ENCODE measurements around the gene PTPRN2.

PTPRN2 gene

DNA sequence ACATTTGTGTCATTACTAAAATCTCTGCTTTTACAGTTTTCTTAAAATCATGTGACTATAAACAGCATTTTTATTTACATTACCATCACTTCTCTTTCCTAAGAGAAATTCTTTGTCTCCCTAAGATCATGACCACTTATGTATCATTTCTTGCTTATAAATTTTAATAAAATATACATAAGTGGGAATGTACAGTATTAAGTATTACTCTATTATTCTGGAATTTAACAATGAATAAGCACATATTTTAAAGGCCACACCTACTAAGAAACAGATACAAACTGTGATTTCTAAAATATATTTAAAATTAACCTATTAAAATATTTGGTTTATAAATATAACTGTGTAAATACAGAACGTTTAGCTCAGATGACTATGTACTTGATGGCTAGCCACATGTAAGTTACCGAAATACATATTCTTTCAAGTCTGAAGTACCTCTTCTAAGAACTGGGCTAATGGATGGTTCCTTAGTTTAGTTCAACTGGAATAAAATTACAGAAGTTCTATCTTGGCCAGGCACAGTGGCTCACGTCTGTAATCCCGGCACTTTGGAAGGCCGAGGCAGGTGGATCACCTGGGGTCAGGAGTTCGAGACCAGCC, 33.3 kb upstream of the PTPRN2 start:
- Histone ChIP-seq H4K5ac (ENCODE audit: low read length) (no peak overlapping the region), H2AK5ac (ENCODE audit: low read length) (no peak overlapping the region), H3K79me2 (ENCODE audit: control insufficient read depth, insufficient read depth, low read length) (no peaks in the 10 kb centered on the region), H4K8ac (ENCODE audit: low read depth, low read length) (no peak overlapping the region), H3K4me1 (ENCODE audit: control insufficient read depth, low read depth, low read length) (no peaks in the 10 kb centered on the region), H2BK15ac (replicated peaks; ENCODE audit: low read depth) (no peak overlapping the region), H3K27me3 (ENCODE audit: insufficient read depth, low read length, poor library complexity) (no peaks in the 10 kb centered on the region), H3K79me1 (ENCODE audit: low read length) (no peaks in the 10 kb centered on the region), H3K4me2 (ENCODE audit: low read length) (no peak overlapping the region), H3K18ac (ENCODE audit: low read length) (no peak overlapping the region), H2BK5ac (ENCODE audit: low read length) (no peak overlapping the region), H3K56ac (ENCODE audit: low read length) (no peak overlapping the region), H3K23ac (ENCODE audit: low read length) (no peak overlapping the region), H3K9ac (ENCODE audit: low read length) (no peak overlapping the region), H3K4me3 (ENCODE audit: low read length) (no peak overlapping the region), H2BK120ac (ENCODE audit: low read depth, low read length) (no peak overlapping the region), H3K36me3 (ENCODE audit: control insufficient read depth, insufficient read depth, low read length) (no peaks in the 10 kb centered on the region), H3K4ac (ENCODE audit: low read depth, low read length) (no peak overlapping the region), H3K27ac (ENCODE audit: low read depth, low read length) (no peak overlapping the region)
- no peak for DNase-seq
- no CpG with 5 or more reads among the region's 6 CpGs for WGBS (ENCODE audit: extremely low coverage, insufficient coverage, low lambda C conversion rate)

DNA sequence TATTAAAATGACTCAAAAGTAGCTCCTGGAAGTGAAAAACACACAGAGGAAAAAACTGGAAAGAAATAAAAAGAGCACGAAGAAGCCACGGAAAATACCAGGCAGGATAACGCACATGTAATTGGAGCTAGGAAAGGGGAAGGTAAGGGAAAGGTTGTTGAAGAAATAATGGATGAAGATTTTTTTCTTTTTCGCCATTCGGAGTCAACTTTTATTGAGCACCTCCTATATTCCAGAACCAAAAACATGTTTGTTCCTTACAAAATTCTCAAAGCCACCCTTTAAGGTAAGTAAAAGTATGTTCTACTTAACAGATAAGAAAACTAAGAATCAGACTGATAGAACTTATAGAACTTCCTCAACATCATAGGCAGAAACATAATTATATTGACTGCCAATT, 32.8 kb upstream of the PTPRN2 start:
- Histone ChIP-seq H3K9ac (ENCODE audit: low read length) (no peak overlapping the region), H3K4ac (ENCODE audit: low read depth, low read length) (no peak overlapping the region), H4K8ac (ENCODE audit: low read depth, low read length) (no peak overlapping the region), H2BK15ac (replicated peaks; ENCODE audit: low read depth) (no peak overlapping the region), H3K27ac (ENCODE audit: low read depth, low read length) (no peak overlapping the region), H3K79me2 (ENCODE audit: control insufficient read depth, insufficient read depth, low read length) (no peaks in the 10 kb centered on the region), H3K4me3 (ENCODE audit: low read length) (no peak overlapping the region), H2BK120ac (ENCODE audit: low read depth, low read length) (no peak overlapping the region), H3K79me1 (ENCODE audit: low read length) (no peaks in the 10 kb centered on the region), H4K5ac (ENCODE audit: low read length) (no peak overlapping the region), H3K4me1 (ENCODE audit: control insufficient read depth, low read depth, low read length) (no peaks in the 10 kb centered on the region), H2AK5ac (ENCODE audit: low read length) (no peak overlapping the region), H3K27me3 (ENCODE audit: insufficient read depth, low read length, poor library complexity) (no peaks in the 10 kb centered on the region), H3K56ac (ENCODE audit: low read length) (no peak overlapping the region), H3K23ac (ENCODE audit: low read length) (no peak overlapping the region), H3K36me3 (ENCODE audit: control insufficient read depth, insufficient read depth, low read length) (no peaks in the 10 kb centered on the region), H3K4me2 (ENCODE audit: low read length) (no peak overlapping the region), H3K18ac (ENCODE audit: low read length) (no peak overlapping the region), H2BK5ac (ENCODE audit: low read length) (no peak overlapping the region)
- WGBS (ENCODE audit: extremely low coverage, insufficient coverage, low lambda C conversion rate) = no CpG with 5 or more reads among the region's 5 CpGs
- DNase-seq = no peak

DNA sequence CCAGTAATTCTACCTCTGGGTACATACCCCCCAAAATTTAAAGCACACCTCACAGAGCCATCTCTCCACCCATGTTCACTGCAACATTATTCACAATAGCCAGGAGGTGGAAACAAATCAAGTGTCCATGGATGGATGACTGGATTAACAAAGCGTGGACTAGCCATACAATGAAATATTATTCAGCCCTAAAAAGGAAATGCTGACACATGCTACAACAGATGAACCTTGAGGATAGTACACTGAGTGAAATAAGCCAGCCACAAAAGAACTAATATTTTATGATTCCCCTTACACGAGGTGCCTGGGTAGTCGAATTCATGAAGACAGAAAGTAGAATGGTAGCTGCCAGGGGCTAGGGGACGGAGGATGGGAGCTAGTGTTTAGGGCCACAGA, 31.1 kb upstream of the PTPRN2 start:
- H4K8ac ChIP-seq (ENCODE audit: low read depth, low read length) = no peak overlapping the region
- no peak overlapping the region for H3K27ac ChIP-seq (ENCODE audit: low read depth, low read length)
- no peak overlapping the region for H3K18ac ChIP-seq (ENCODE audit: low read length)
- H3K79me1 ChIP-seq (ENCODE audit: low read length) = no peaks in the 10 kb centered on the region
- no peak overlapping the region for H2BK120ac ChIP-seq (ENCODE audit: low read depth, low read length)
- no peak overlapping the region for H3K4me2 ChIP-seq (ENCODE audit: low read length)
- H2BK5ac ChIP-seq (ENCODE audit: low read length) = no peak overlapping the region
- DNase-seq = no peak
- no peak overlapping the region for H2BK15ac ChIP-seq (replicated peaks; ENCODE audit: low read depth)
- H3K27me3 ChIP-seq (ENCODE audit: insufficient read depth, low read length, poor library complexity) = no peaks in the 10 kb centered on the region
- no peaks in the 10 kb centered on the region for H3K4me1 ChIP-seq (ENCODE audit: control insufficient read depth, low read depth, low read length)
- H3K4me3 ChIP-seq (ENCODE audit: low read length) = no peak overlapping the region
- no peak overlapping the region for H3K23ac ChIP-seq (ENCODE audit: low read length)
- H4K5ac ChIP-seq (ENCODE audit: low read length) = no peak overlapping the region
- H2AK5ac ChIP-seq (ENCODE audit: low read length) = no peak overlapping the region
- H3K9ac ChIP-seq (ENCODE audit: low read length) = no peak overlapping the region
- H3K79me2 ChIP-seq (ENCODE audit: control insufficient read depth, insufficient read depth, low read length) = no peaks in the 10 kb centered on the region
- H3K36me3 ChIP-seq (ENCODE audit: control insufficient read depth, insufficient read depth, low read length) = no peaks in the 10 kb centered on the region
- H3K4ac ChIP-seq (ENCODE audit: low read depth, low read length) = no peak overlapping the region
- H3K56ac ChIP-seq (ENCODE audit: low read length) = no peak overlapping the region
- WGBS (ENCODE audit: extremely low coverage, insufficient coverage, low lambda C conversion rate) = no CpG with 5 or more reads among the region's 4 CpGs

DNA sequence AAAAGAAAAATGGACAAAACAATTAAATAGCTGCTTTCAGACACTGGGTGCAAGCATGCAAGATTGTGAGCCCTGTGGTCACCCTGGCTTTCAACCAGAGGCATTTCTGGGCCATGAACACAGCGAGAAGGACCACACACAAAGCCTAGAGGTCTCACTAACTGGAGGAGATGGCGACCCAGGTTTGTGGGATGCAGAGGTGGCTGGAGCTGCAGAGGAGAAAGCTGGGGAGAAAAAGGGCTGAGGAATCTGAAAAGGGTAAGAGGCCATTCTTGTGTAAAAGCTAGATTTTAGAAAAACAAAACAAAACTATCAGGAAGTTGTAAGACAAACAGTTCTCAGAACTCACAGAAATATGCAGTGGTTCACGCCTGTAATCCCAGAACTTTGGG, 30.1 kb upstream of the PTPRN2 start:
- Histone ChIP-seq H3K27ac (ENCODE audit: low read depth, low read length) (no peak overlapping the region), H3K79me2 (ENCODE audit: control insufficient read depth, insufficient read depth, low read length) (no peaks in the 10 kb centered on the region), H3K27me3 (ENCODE audit: insufficient read depth, low read length, poor library complexity) (no peaks in the 10 kb centered on the region), H3K56ac (ENCODE audit: low read length) (no peak overlapping the region), H3K9ac (ENCODE audit: low read length) (no peak overlapping the region), H2BK120ac (ENCODE audit: low read depth, low read length) (no peak overlapping the region), H3K36me3 (ENCODE audit: control insufficient read depth, insufficient read depth, low read length) (no peaks in the 10 kb centered on the region), H3K79me1 (ENCODE audit: low read length) (no peaks in the 10 kb centered on the region), H3K4me2 (ENCODE audit: low read length) (no peak overlapping the region), H3K4ac (ENCODE audit: low read depth, low read length) (no peak overlapping the region), H3K18ac (ENCODE audit: low read length) (no peak overlapping the region), H2BK15ac (replicated peaks; ENCODE audit: low read depth) (no peak overlapping the region), H2AK5ac (ENCODE audit: low read length) (no peak overlapping the region), H3K4me3 (ENCODE audit: low read length) (no peak overlapping the region), H4K5ac (ENCODE audit: low read length) (no peak overlapping the region), H3K4me1 (ENCODE audit: control insufficient read depth, low read depth, low read length) (no peaks in the 10 kb centered on the region), H2BK5ac (ENCODE audit: low read length) (no peak overlapping the region), H3K23ac (ENCODE audit: low read length) (no peak overlapping the region), H4K8ac (ENCODE audit: low read depth, low read length) (no peak overlapping the region)
- WGBS (ENCODE audit: extremely low coverage, insufficient coverage, low lambda C conversion rate) = no CpG with 5 or more reads among the region's 3 CpGs
- no peak for DNase-seq

DNA sequence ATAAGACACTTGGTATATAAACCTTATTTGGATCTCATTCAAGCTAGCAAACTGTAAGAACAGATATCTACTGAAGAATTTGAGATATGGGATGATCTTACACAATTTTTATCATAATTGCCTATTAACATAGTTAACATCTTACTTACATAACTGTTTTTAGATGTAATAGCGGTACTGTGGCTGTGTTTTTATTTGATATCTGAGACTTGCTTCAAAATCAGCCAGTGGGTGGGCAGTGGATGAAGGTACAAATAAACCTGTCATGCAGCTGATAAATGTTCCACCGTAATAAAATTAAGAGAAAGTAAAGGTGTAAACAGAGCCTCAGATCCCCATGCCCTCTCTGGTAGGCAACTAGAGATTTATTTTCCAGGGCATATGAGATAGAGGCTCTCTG, 28.4 kb upstream of the PTPRN2 start:
- Histone ChIP-seq H2BK5ac (ENCODE audit: low read length) (no peak overlapping the region), H3K56ac (ENCODE audit: low read length) (no peak overlapping the region), H3K27ac (ENCODE audit: low read depth, low read length) (no peak overlapping the region), H3K79me2 (ENCODE audit: control insufficient read depth, insufficient read depth, low read length) (no peaks in the 10 kb centered on the region), H3K9ac (ENCODE audit: low read length) (no peak overlapping the region), H3K4me2 (ENCODE audit: low read length) (no peak overlapping the region), H4K8ac (ENCODE audit: low read depth, low read length) (no peak overlapping the region), H3K4me3 (ENCODE audit: low read length) (no peak overlapping the region), H2BK15ac (replicated peaks; ENCODE audit: low read depth) (no peak overlapping the region), H2AK5ac (ENCODE audit: low read length) (no peak overlapping the region), H3K4ac (ENCODE audit: low read depth, low read length) (no peak overlapping the region), H3K79me1 (ENCODE audit: low read length) (no peaks in the 10 kb centered on the region), H3K18ac (ENCODE audit: low read length) (no peak overlapping the region), H2BK120ac (ENCODE audit: low read depth, low read length) (no peak overlapping the region), H3K4me1 (ENCODE audit: control insufficient read depth, low read depth, low read length) (no peaks in the 10 kb centered on the region), H3K36me3 (ENCODE audit: control insufficient read depth, insufficient read depth, low read length) (no peaks in the 10 kb centered on the region), H4K5ac (ENCODE audit: low read length) (no peak overlapping the region), H3K27me3 (ENCODE audit: insufficient read depth, low read length, poor library complexity) (no peaks in the 10 kb centered on the region), H3K23ac (ENCODE audit: low read length) (no peak overlapping the region)
- DNase-seq = no peak
- no CpG with 5 or more reads among the region's 2 CpGs for WGBS (ENCODE audit: extremely low coverage, insufficient coverage, low lambda C conversion rate)

DNA sequence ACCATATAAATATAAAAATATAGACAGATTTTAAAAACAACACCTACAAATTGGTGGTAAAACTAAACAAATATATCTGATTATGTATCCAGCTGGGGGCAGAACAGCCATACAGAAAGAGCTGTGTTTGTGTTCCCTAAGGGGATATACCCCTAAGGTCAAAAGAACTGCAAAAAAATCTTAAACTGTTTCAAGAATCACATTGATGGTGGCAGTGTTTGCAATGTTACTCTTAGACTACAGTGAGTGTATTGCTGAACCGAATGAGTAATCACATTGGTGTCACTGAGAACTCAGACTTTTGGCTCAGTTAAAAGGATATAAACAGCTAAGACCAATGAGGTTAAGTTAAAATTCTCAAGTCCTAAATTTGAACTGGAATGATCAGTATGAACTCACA, 27.1 kb upstream of the PTPRN2 start:
- no peak for DNase-seq
- no peak overlapping the region for H3K56ac ChIP-seq (ENCODE audit: low read length)
- no peaks in the 10 kb centered on the region for H3K27me3 ChIP-seq (ENCODE audit: insufficient read depth, low read length, poor library complexity)
- no peak overlapping the region for H2BK5ac ChIP-seq (ENCODE audit: low read length)
- H4K5ac ChIP-seq (ENCODE audit: low read length) = no peak overlapping the region
- H3K79me2 ChIP-seq (ENCODE audit: control insufficient read depth, insufficient read depth, low read length) = no peaks in the 10 kb centered on the region
- H3K9ac ChIP-seq (ENCODE audit: low read length) = no peak overlapping the region
- no peak overlapping the region for H3K18ac ChIP-seq (ENCODE audit: low read length)
- H3K4me1 ChIP-seq (ENCODE audit: control insufficient read depth, low read depth, low read length) = no peaks in the 10 kb centered on the region
- no peaks in the 10 kb centered on the region for H3K79me1 ChIP-seq (ENCODE audit: low read length)
- H4K8ac ChIP-seq (ENCODE audit: low read depth, low read length) = no peak overlapping the region
- H3K36me3 ChIP-seq (ENCODE audit: control insufficient read depth, insufficient read depth, low read length) = no peaks in the 10 kb centered on the region
- H2AK5ac ChIP-seq (ENCODE audit: low read length) = no peak overlapping the region
- no peak overlapping the region for H3K27ac ChIP-seq (ENCODE audit: low read depth, low read length)
- H3K4ac ChIP-seq (ENCODE audit: low read depth, low read length) = no peak overlapping the region
- no peak overlapping the region for H3K4me2 ChIP-seq (ENCODE audit: low read length)
- H2BK120ac ChIP-seq (ENCODE audit: low read depth, low read length) = no peak overlapping the region
- no CpG with 5 or more reads among the region's 1 CpG for WGBS (ENCODE audit: extremely low coverage, insufficient coverage, low lambda C conversion rate)
- no peak overlapping the region for H2BK15ac ChIP-seq (replicated peaks; ENCODE audit: low read depth)
- H3K23ac ChIP-seq (ENCODE audit: low read length) = no peak overlapping the region
- no peak overlapping the region for H3K4me3 ChIP-seq (ENCODE audit: low read length)
